Thyroid gland (tissue), 4 donors: Measurements from ENCODE around the gene SEMG2. TPM values are rescaled to one million over a fixed set of nuclear protein-coding genes. Genes with fewer than 3 reads are reported as not detected.
A peak's percentile ranks its signal among the peaks of the same experiment; 100 is the strongest.

ENCODE experiments used
- DNase-seq, 2 donors: peaks; one replicate each; pipeline ENCODE4 v3.0.0-alpha.2; 2019
- H3K27ac ChIP-seq, 3 donors: fragments of 200-600 bp; sonication (generic); 1 replicate in 2 of 3; 2 replicates in 1 of 3; pipeline ENCODE4 v1.5.1; 2016 to 2019; ENCODE audit warnings: mild to moderate bottlenecking in 1 of 3, moderate library complexity in 1 of 3
- H3K27me3 ChIP-seq: fragments of 200-600 bp; sonication (generic); one replicate; pipeline ENCODE4 v1.5.1; 2019
- H3K36me3 ChIP-seq, 2 donors: fragments of 200-600 bp; sonication (generic); one replicate each; pipeline ENCODE4 v1.5.1; 2016 to 2019
- H3K4me1 ChIP-seq, 2 donors: fragments of 200-600 bp; sonication (generic); one replicate each; pipeline ENCODE4 v1.5.1; 2017 to 2019
- H3K4me3 ChIP-seq, 3 donors: fragments of 200-600 bp; sonication (generic); replicated peaks in 1 of 3; 1 replicate in 2 of 3; 2 replicates in 1 of 3; pipeline ENCODE4 v1.5.1; 2016; ENCODE audit warnings: mild to moderate bottlenecking in 1 of 3
- H3K9me3 ChIP-seq: fragments of 200-600 bp; sonication (generic); one replicate; pipeline ENCODE4 v1.5.1; 2017
- CTCF ChIP-seq, 6 experiments: fragments of 200-600 bp in 3 of 6; fragments of 450-650 bp in 3 of 6; sonication (generic) in 3 of 6; IDR thresholded peaks; one replicate each; pipeline ENCODE4 v1.5.1; 2016 to 2019; ENCODE audit warnings: antibody characterized with exemption in 6 of 6, mild to moderate bottlenecking in 2 of 6, inconsistent platforms in 1 of 6, moderate library complexity in 1 of 6
- POLR2A ChIP-seq, 2 donors: fragments of 450-650 bp; IDR thresholded peaks; one replicate each; pipeline ENCODE4 v1.6.1; 2017; ENCODE audit warnings: antibody characterized with exemption in 2 of 2, mild to moderate bottlenecking in 2 of 2, moderate library complexity in 1 of 2
- WGBS, 2 donors: methylation state at CpG; one replicate each; pipeline ENCODE4 v1.1.5; 2017; 5-methylcytosine and 5-hydroxymethylcytosine counted together
- intact Hi-C: fragments of 100-400 bp; cut with DNase I; formaldehyde crosslinking; loops from one replicate; pipeline ENCODE4 v1.15.1; 2023
- total RNA-seq, 4 donors: library from RNA; depleted of rRNA; stranded (reverse); fragments of >200 nt; gene quantifications; one replicate each; pipeline ENCODE4 v1.2.3, GENCODE V29; 2016

SEMG2 gene
- total RNA-seq, 4 donors from 2014 or later, result not detected

- peak; percentile 55 to 70 for DNase-seq
- no peaks in the 10 kb centered on the region for H3K36me3 ChIP-seq
- H3K4me1 ChIP-seq, result peaks cover 0 to 10% of the 10 kb centered on the region in 2 donors
- 76 to 77% methylated on average over 3 of the region's 3 CpGs for WGBS, 2 donors
- no peaks in the 10 kb centered on the region for H3K27me3 ChIP-seq
- intact Hi-C loops, result no loop called here
- H3K4me3 ChIP-seq, result no peak overlapping the region
- TF ChIP-seq POLR2A (IDR thresholded peaks at IDR 0.05) (no peak), CTCF (IDR thresholded peaks at IDR 0.05) (no peak)
- no peaks in the 10 kb centered on the region for H3K9me3 ChIP-seq
- no peak overlapping the region for H3K27ac ChIP-seq
Measured at GRCh38 chr20:45189861-45190260, 31.3 kb upstream of the SEMG2 start.

GRCh38 chr20:45191926-45192325, 29.2 kb upstream of the SEMG2 start:
- no peaks in the 10 kb centered on the region for H3K36me3 ChIP-seq
- H3K9me3 ChIP-seq, result no peaks in the 10 kb centered on the region
- peaks cover 0 to 10% of the 10 kb centered on the region in 2 donors for H3K4me1 ChIP-seq
- no peaks in the 10 kb centered on the region for H3K27me3 ChIP-seq
- no peak overlapping the region for H3K27ac ChIP-seq
- TF ChIP-seq CTCF (IDR thresholded peaks at IDR 0.05) (no peak), POLR2A (IDR thresholded peaks at IDR 0.05) (no peak)
- H3K4me3 ChIP-seq, result no peak overlapping the region
- DNase-seq, result no peak
- intact Hi-C loops, result no loop called here
- WGBS, 2 donors, result 86 to 87% methylated on average over 3 of the region's 3 CpGs

GRCh38 chr20:45193331-45193730, 27.8 kb upstream of the SEMG2 start:
- 92% methylated on average over 2 of the region's 2 CpGs for WGBS, 2 donors
- Histone ChIP-seq H3K9me3 (no peaks in the 10 kb centered on the region), H3K36me3 (no peaks in the 10 kb centered on the region), H3K4me1 (peaks cover 0 to 4% of the 10 kb centered on the region in 2 donors), H3K27me3 (no peaks in the 10 kb centered on the region), H3K27ac (no peak overlapping the region), H3K4me3 (no peak overlapping the region)
- no peak for DNase-seq
- TF ChIP-seq POLR2A (IDR thresholded peaks at IDR 0.05) (no peak), CTCF (IDR thresholded peaks at IDR 0.05) (no peak)
- intact Hi-C loops, result no loop called here

- intact Hi-C loops, result no loop called here
- no peaks in the 10 kb centered on the region for H3K9me3 ChIP-seq
- no peaks in the 10 kb centered on the region for H3K27me3 ChIP-seq
- H3K27ac ChIP-seq, result no peak within 1 kb of the TSS
- 45 to 50% methylated on average over 1 of the region's 1 CpG for WGBS, 2 donors
- H3K4me3 ChIP-seq, result no peak within 1 kb of the TSS
- TF ChIP-seq POLR2A (IDR thresholded peaks at IDR 0.05) (no peak), CTCF (IDR thresholded peaks at IDR 0.05) (no peak)
- no peaks in the 10 kb centered on the region for H3K4me1 ChIP-seq
- DNase-seq, result no peak
- no peaks in the 10 kb centered on the region for H3K36me3 ChIP-seq
Measured at GRCh38 chr20:45206725-45207124, 14.4 kb upstream of the SEMG2 start, which contains the start of gene SEMG1. SEMG1 (plus strand) TSS chr20:45207033; CDS start chr20:45207054, 21 bp downstream.

GRCh38 chr20:45209924-45210323, 11.2 kb upstream of the SEMG2 start:
- no peak overlapping the region for H3K27ac ChIP-seq
- no peaks in the 10 kb centered on the region for H3K27me3 ChIP-seq
- no peaks in the 10 kb centered on the region for H3K36me3 ChIP-seq
- no peak for DNase-seq
- 94 to 100% methylated on average over 1 of the region's 1 CpG for WGBS, 2 donors
- no peaks in the 10 kb centered on the region for H3K9me3 ChIP-seq
- intact Hi-C loops, result no loop called here
- H3K4me1 ChIP-seq, result no peaks in the 10 kb centered on the region
- TF ChIP-seq CTCF (IDR thresholded peaks at IDR 0.05) (no peak), POLR2A (IDR thresholded peaks at IDR 0.05) (no peak)
- no peak overlapping the region for H3K4me3 ChIP-seq
